ENCODE data around the gene PPFIA4.

DNA sequence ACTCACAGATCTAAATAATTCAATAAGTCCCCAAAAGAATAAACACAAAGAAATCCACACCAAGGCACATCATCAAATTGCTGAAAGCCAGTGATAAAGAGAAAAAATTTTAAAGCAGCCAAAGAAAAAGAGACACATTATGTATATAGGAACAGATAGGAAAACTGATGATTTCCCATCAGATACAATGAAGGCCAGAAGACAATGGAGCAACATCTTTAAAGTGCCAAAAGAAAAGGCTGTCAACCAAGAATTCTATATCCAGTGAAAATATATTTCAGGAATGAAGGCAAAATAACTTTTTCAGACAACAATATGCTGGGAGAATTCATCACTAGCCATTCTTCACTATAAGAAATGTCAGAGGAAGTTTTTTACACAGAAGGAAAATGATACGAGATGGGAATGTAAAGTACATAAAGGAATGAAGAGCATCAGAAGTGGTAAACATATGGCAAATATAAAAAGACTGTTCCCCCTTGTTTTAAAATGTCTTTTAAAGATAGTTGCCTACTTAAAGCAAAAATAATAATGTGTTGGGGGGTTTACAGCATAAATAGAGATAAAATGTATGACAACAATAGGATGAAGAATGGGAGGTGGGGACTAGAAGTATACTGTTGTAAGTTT lies 68.9 kb downstream of the PPFIA4 start:
- TF ChIP-seq CTCF (conservative IDR thresholded peaks at IDR 0.05 in 1 of 2, IDR thresholded peaks at IDR 0.05 in 1 of 2; ENCODE audit: extremely low read depth in 1 of 2, insufficient read depth in 1 of 2, low read depth in 1 of 2, low read length in 2 of 2) (no peak), EZH2 (IDR thresholded peaks at IDR 0.05; ENCODE audit: borderline replicate concordance, low read length) (no peak)

Data from mammary epithelial cell (primary cell).